ACC112 (cell line): ENCODE data around the gene NUPR2.
"Not testable (repeated sequence)": the region's sequence is repeated elsewhere in the genome, so short reads cannot be mapped to it uniquely, and the experiment has no call there.

ENCODE experiments used
- H2AFZ ChIP-seq: fragments of 200-600 bp; sonication (generic); one replicate; pipeline ENCODE4 v1.6.0; 2017; ENCODE audit warnings: antibody characterized with exemption, low read length; ENCODE audit not compliant: unreplicated experiment
- H3K27ac ChIP-seq: fragments of 200-600 bp; sonication (generic); 2 replicates; pipeline ENCODE4 v1.5.1; 2014; ENCODE audit warnings: low read depth, mild to moderate bottlenecking, antibody characterized with exemption, low read length, moderate library complexity
- H3K27me3 ChIP-seq: fragments of 200-600 bp; sonication (generic); 2 replicates; pipeline ENCODE4 v1.6.1; 2014; ENCODE audit warnings: mild to moderate bottlenecking, antibody characterized with exemption, low read length, moderate library complexity, mixed read lengths; ENCODE audit not compliant: insufficient read depth
- H3K36me3 ChIP-seq: fragments of 200-600 bp; sonication (generic); 2 replicates; pipeline ENCODE4 v1.6.1; 2016; ENCODE audit warnings: mild to moderate bottlenecking, antibody characterized with exemption, low read length, moderate library complexity, mixed read lengths; ENCODE audit not compliant: insufficient read depth
- H3K4me1 ChIP-seq: fragments of 200-600 bp; sonication (generic); one replicate; pipeline ENCODE4 v1.6.1; 2016; ENCODE audit warnings: low read length, mixed read lengths; ENCODE audit not compliant: insufficient read depth, unreplicated experiment, control insufficient read depth
- H3K4me3 ChIP-seq: fragments of 200-600 bp; sonication (generic); 2 replicates; pipeline ENCODE4 v1.5.1; 2014; ENCODE audit warnings: mild to moderate bottlenecking, low read depth, low read length
- H3K79me2 ChIP-seq: fragments of 200-600 bp; sonication (generic); one replicate; pipeline ENCODE4 v1.6.0; 2016; ENCODE audit warnings: low read length; ENCODE audit not compliant: control insufficient read depth, unreplicated experiment, insufficient read depth

The NUPR2 gene

GRCh38 chr7:56106108-56107073 is 9.8 kb downstream of the NUPR2 start, which contains the start of gene CHCHD2:
Gene CHCHD2 (minus strand): TSS chr7:56106476. CDS start chr7:56106413, 63 bp downstream.
- Histone ChIP-seq H3K27ac (peak within 1 kb of the TSS; percentile 82), H3K79me2 (peaks cover 32% of the 10 kb centered on the region), H3K4me3 (peak within 1 kb of the TSS; percentile 98), H3K36me3 (peaks cover 10% of the 10 kb centered on the region; the same call in 1 of the 2 replicates), H3K4me1 (peaks cover 3% of the 10 kb centered on the region), H2AFZ (peak within 1 kb of the TSS; percentile 98), H3K27me3 (no peaks in the 10 kb centered on the region)

- Histone ChIP-seq H3K4me1 (peaks cover 3% of the 10 kb centered on the region), H3K36me3 (peaks cover 10% of the 10 kb centered on the region; the same call in 1 of the 2 replicates), H3K4me3 (peak overlapping the region; percentile 98), H3K27me3 (no peaks in the 10 kb centered on the region), H3K79me2 (peaks cover 32% of the 10 kb centered on the region), H3K27ac (peak overlapping the region; percentile 82), H2AFZ (peak overlapping the region; percentile 58)
These were observed 10.7 kb downstream of the NUPR2 start for GRCh38 chr7:56105508-56105907.

- not testable (repeated sequence) for H3K27me3 ChIP-seq, H3K27ac ChIP-seq, H3K4me3 ChIP-seq, H3K4me1 ChIP-seq, H2AFZ ChIP-seq
- Histone ChIP-seq H3K36me3 (peaks cover 17% of the 10 kb centered on the region; the same call in 1 of the 2 replicates), H3K79me2 (peaks cover 32% of the 10 kb centered on the region)
These were observed 12.1 kb downstream of the NUPR2 start for GRCh38 chr7:56104138-56104537.

- H3K36me3 ChIP-seq = peaks cover 17% of the 10 kb centered on the region; the same call in 1 of the 2 replicates
- no peaks in the 10 kb centered on the region for H3K27me3 ChIP-seq
- peaks cover 6% of the 10 kb centered on the region for H3K4me1 ChIP-seq
- H2AFZ ChIP-seq = no peak overlapping the region
- H3K27ac ChIP-seq = no peak overlapping the region
- H3K79me2 ChIP-seq = peaks cover 16% of the 10 kb centered on the region
- no peak overlapping the region for H3K4me3 ChIP-seq
These were observed 16.6 kb downstream of the NUPR2 start for GRCh38 chr7:56099653-56100052.

GRCh38 chr7:56098187-56099008 is 17.8 kb downstream of the NUPR2 start:
- not testable (repeated sequence) for H3K79me2 ChIP-seq, H2AFZ ChIP-seq, H3K4me1 ChIP-seq, H3K4me3 ChIP-seq, H3K27me3 ChIP-seq, H3K27ac ChIP-seq
- peaks cover 13% of the 10 kb centered on the region; the same call in 1 of the 2 replicates for H3K36me3 ChIP-seq

- Histone ChIP-seq H2AFZ (no peak overlapping the region), H3K27me3 (no peaks in the 10 kb centered on the region), H3K4me3 (no peak overlapping the region), H3K79me2 (no peaks in the 10 kb centered on the region), H3K36me3 (peaks cover 10% of the 10 kb centered on the region; the same call in 1 of the 2 replicates), H3K4me1 (peaks cover 7% of the 10 kb centered on the region), H3K27ac (peak overlapping the region; percentile 22; the same call in 1 of the 2 replicates)
These were observed 18.5 kb downstream of the NUPR2 start for GRCh38 chr7:56097700-56098099.

- peaks cover 12% of the 10 kb centered on the region for H3K4me1 ChIP-seq
- H3K79me2 ChIP-seq = no peaks in the 10 kb centered on the region
- H3K4me3 ChIP-seq = no peak within 1 kb of the TSS
- no peak within 1 kb of the TSS for H3K27ac ChIP-seq
- H3K27me3 ChIP-seq = no peaks in the 10 kb centered on the region
- no peak within 1 kb of the TSS for H2AFZ ChIP-seq
- no peaks in the 10 kb centered on the region for H3K36me3 ChIP-seq
These were observed 23.3 kb downstream of the NUPR2 start, which contains the start of gene PHKG1 for GRCh38 chr7:56092789-56093531. Gene PHKG1 (minus strand): TSS chr7:56092952. CDS start chr7:56088941, 4,011 bp downstream.

- not testable (repeated sequence) for H3K4me3 ChIP-seq, H3K79me2 ChIP-seq, H2AFZ ChIP-seq, H3K4me1 ChIP-seq, H3K27me3 ChIP-seq, H3K36me3 ChIP-seq, H3K27ac ChIP-seq
These were observed 23.8 kb downstream of the NUPR2 start for GRCh38 chr7:56092388-56092787.

GRCh38 chr7:56091591-56091990 is 24.6 kb downstream of the NUPR2 start:
- no peak overlapping the region for H3K4me3 ChIP-seq
- no peak overlapping the region for H2AFZ ChIP-seq
- H3K4me1 ChIP-seq = peaks cover 7% of the 10 kb centered on the region
- H3K27me3 ChIP-seq = no peaks in the 10 kb centered on the region
- H3K79me2 ChIP-seq = no peaks in the 10 kb centered on the region
- H3K27ac ChIP-seq = no peak overlapping the region
- H3K36me3 ChIP-seq = no peaks in the 10 kb centered on the region

GRCh38 chr7:56087445-56087844 is 28.8 kb downstream of the NUPR2 start:
- Histone ChIP-seq H2AFZ (no peak overlapping the region), H3K36me3 (no peaks in the 10 kb centered on the region), H3K4me3 (no peak overlapping the region)

More at GRCh38 chr7:56087445-56087844, 28.8 kb downstream of the NUPR2 start:
- no peaks in the 10 kb centered on the region for H3K79me2 ChIP-seq
- H3K27me3 ChIP-seq = no peaks in the 10 kb centered on the region
- no peak overlapping the region for H3K27ac ChIP-seq
- H3K4me1 ChIP-seq = peaks cover 3% of the 10 kb centered on the region
